ENCODE results near the gene ITPKA. TPM values are rescaled to one million over a fixed set of nuclear protein-coding genes. Genes with fewer than 3 reads are reported as not detected.

Gene ITPKA
- total and polyA plus RNA-seq, 12 donors = 0.55 to 6.8 (median 1.6) TPM

GRCh38 chr15:41507820-41508290, 14.2 kb downstream of the ITPKA start:
- no peaks in the 10 kb centered on the region for H3K36me3 ChIP-seq
- H3K9me3 ChIP-seq = no peaks in the 10 kb centered on the region
- no peak overlapping the region for H3K27ac ChIP-seq
- H3K4me1 ChIP-seq = peaks cover 8 to 22% (median 18%) of the 10 kb centered on the region in 9 donors
- intact Hi-C loops (cut with DNase I) = loop anchor here in 1 of 10 donors (2.0 kb wide), 1 partner anchor 67 kb away; no protein-coding TSS in a partner anchor
- TF ChIP-seq CTCF (IDR thresholded peaks at IDR 0.05) = no peak
- ATAC-seq (peak in 6 of 8 donors; percentile 35 to 70 (median 42)), DNase-seq (peak in 1 of 2 donors; percentile 45)
- H3K4me3 ChIP-seq = no peak overlapping the region
- H3K27me3 ChIP-seq = peaks cover 20 to 43% (median 39%) of the 10 kb centered on the region in 7 donors
- 59 to 65% methylated on average over 7 of the region's 7 CpGs for WGBS, 2 donors

- 81 to 84% methylated on average over 7 of the region's 7 CpGs for WGBS, 2 donors
- no peak overlapping the region for H3K4me3 ChIP-seq
- H3K4me1 ChIP-seq = peaks cover 8 to 29% (median 27%) of the 10 kb centered on the region in 9 donors
- H3K9me3 ChIP-seq = no peaks in the 10 kb centered on the region
- H3K27ac ChIP-seq = no peak overlapping the region
- DNase-seq = no peak
- ATAC-seq = no peak
- H3K36me3 ChIP-seq = no peaks in the 10 kb centered on the region
- H3K27me3 ChIP-seq = peaks cover 16 to 49% (median 32%) of the 10 kb centered on the region in 7 donors
- intact Hi-C loops (cut with DNase I) = no loop called here
- TF ChIP-seq CTCF (IDR thresholded peaks at IDR 0.05) = no peak
These were observed 17.1 kb downstream of the ITPKA start for GRCh38 chr15:41510728-41511127.

- H3K4me1 ChIP-seq = peaks cover 8 to 29% (median 27%) of the 10 kb centered on the region in 9 donors
- ATAC-seq (no peak), DNase-seq (no peak)
- intact Hi-C loops (cut with DNase I) = no loop called here
- H3K27me3 ChIP-seq = peaks cover 16 to 49% (median 32%) of the 10 kb centered on the region in 7 donors
- H3K36me3 ChIP-seq = no peaks in the 10 kb centered on the region
- H3K9me3 ChIP-seq = no peaks in the 10 kb centered on the region
- no peak overlapping the region for H3K27ac ChIP-seq
- TF ChIP-seq CTCF (IDR thresholded peaks at IDR 0.05) = no peak
- WGBS, 2 donors = 11 to 15% methylated on average over 37 to 56 of the region's 56 CpGs
- peak overlapping the region in 6 of 10 donors; percentile 22 to 51 (median 42) for H3K4me3 ChIP-seq
These were observed 17.7 kb downstream of the ITPKA start for GRCh38 chr15:41511331-41511898.

GRCh38 chr15:41511899-41512369, 18.3 kb downstream of the ITPKA start:
- WGBS, 2 donors = 0 to 1% methylated on average over 43 to 49 of the region's 49 CpGs
- peaks cover 0 to 2% (median 0%) of the 10 kb centered on the region in 9 donors for H3K36me3 ChIP-seq
- intact Hi-C loops (cut with DNase I) = no loop called here
- DNase-seq (no peak), ATAC-seq (no peak)
- H3K27me3 ChIP-seq = peaks cover 16 to 49% (median 32%) of the 10 kb centered on the region in 7 donors
- peaks cover 8 to 29% (median 27%) of the 10 kb centered on the region in 9 donors for H3K4me1 ChIP-seq
- H3K9me3 ChIP-seq = no peaks in the 10 kb centered on the region
- no peak overlapping the region for H3K27ac ChIP-seq
- peak overlapping the region in 9 of 10 donors; percentile 19 to 51 (median 42) for H3K4me3 ChIP-seq
- no peak for TF ChIP-seq CTCF (IDR thresholded peaks at IDR 0.05)
